ENCODE data around the gene TENM3. TPM values are rescaled to one million over a fixed set of nuclear protein-coding genes. Genes with fewer than 3 reads are reported as not detected.

TENM3 gene
- polyA plus RNA-seq, 6 donors from 2014 or later = not detected

DNA sequence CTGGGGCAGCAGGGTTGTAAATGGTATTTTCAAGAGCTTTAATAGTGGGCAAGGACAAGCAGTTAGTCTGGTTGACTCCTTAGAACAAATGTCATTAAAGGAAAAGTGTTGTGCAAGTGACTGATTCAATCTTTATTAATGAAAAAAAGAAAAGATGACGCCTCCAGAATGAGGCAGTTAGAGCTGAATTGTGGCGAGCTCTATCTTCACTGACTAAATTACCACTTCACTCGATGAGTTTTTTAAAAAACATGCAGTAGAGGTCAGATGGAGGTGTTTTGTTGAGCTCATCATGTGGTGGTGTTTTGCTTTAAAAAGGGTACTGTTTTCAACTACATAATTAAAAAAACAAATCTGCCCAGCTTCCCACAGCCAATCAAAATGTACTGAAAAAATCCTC lies 28.1 kb upstream of the TENM3 start:
- ATAC-seq (ENCODE audit: low read depth in 2 of 2) = no peak
- H3K27ac Mint-ChIP-seq = no peak overlapping the region
- H3K4me1 Mint-ChIP-seq = no peaks in the 10 kb centered on the region
- H3K27me3 Mint-ChIP-seq = peaks cover 0 to under 1% (median 0%) of the 10 kb centered on the region in 3 donors
- peaks cover 0 to 4% (median under 1%) of the 10 kb centered on the region in 7 donors for H3K9me3 Mint-ChIP-seq
- no peaks in the 10 kb centered on the region for H3K36me3 Mint-ChIP-seq
- DNase-seq = no peak
- H3K4me3 Mint-ChIP-seq = no peak overlapping the region

DNA sequence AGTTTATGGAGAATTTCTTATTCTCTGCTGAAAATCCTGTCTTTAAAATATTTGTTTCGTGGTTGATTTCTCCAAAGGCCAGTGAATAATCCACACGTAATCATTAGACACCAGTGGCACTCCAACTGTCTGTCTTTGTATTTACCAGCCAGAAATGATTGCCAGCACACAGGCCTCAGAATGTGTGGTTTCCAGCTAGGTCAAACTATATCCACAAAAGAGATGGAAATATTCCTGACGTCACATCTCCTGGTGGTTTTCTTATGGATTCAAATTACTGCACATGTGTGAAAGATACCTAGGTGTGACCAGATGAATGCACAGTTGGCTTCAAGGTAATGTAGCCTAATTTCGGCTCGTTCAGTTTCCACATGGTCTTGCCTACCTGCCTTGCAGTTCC lies 27.2 kb upstream of the TENM3 start:
- H3K36me3 Mint-ChIP-seq = no peaks in the 10 kb centered on the region
- H3K27ac Mint-ChIP-seq = no peak overlapping the region
- no peak overlapping the region for H3K4me3 Mint-ChIP-seq
- no peaks in the 10 kb centered on the region for H3K4me1 Mint-ChIP-seq
- H3K9me3 Mint-ChIP-seq = peaks cover 0 to 3% (median 0%) of the 10 kb centered on the region in 7 donors
- DNase-seq (no peak), ATAC-seq (ENCODE audit: low read depth in 2 of 2) (no peak)
- H3K27me3 Mint-ChIP-seq = no peaks in the 10 kb centered on the region

DNA sequence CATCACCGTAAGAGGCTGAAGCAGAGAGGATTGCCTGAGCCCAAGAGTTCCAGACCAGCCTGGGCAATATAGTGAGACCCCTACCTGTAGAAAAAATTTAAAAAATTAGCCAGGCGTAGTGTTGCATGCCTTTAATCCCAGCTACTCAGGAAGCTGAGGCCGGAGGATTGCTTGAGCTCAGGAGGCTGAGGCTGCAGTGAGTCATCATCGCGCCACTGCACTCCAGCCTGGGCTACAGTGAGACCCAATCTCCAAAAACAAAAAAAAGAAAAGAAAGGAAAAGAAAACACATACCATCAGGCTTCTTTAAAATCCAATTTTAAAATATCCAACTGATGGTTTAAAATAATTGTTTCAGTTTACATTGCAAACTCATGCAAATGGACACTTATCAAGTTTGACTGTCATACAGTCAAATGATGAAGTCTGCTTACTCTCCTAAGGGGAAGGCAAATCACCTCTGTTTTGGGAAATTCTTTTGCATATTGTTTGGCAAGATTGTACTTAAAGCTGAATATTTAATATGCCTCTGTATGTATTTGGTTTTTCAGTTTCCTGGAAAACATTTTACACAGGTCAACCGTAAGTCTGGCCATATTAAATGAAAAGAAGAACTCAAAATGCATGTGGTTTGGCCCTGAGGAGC lies 23.7 kb upstream of the TENM3 start:
- Mint-ChIP-seq H3K4me3 (no peak overlapping the region), H3K4me1 (no peaks in the 10 kb centered on the region), H3K9me3 (peaks cover 0 to 3% (median 0%) of the 10 kb centered on the region in 7 donors), H3K27me3 (no peaks in the 10 kb centered on the region), H3K27ac (no peak overlapping the region), H3K36me3 (no peaks in the 10 kb centered on the region)
- DNase-seq (no peak), ATAC-seq (ENCODE audit: low read depth in 2 of 2) (no peak)

DNA sequence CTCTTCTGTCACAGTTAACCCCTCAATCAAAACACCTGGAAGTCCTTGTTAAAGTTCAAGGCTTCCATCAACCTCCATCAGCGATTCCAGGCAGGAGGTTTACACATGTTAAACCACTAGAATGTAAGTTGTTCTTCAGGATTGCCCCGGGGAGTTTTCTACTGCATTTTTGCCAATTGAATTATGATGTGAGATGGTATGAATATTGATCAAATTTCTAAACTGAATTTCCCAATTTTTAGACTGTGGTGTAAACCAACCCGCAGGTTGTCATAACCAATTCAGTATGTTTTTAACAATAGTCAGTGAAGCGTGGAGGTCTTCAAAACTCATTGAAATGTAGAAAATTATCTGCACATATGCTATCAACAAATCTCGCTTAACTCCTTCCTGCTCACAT lies 21.2 kb upstream of the TENM3 start:
- no peaks in the 10 kb centered on the region for H3K36me3 Mint-ChIP-seq
- H3K27me3 Mint-ChIP-seq = no peaks in the 10 kb centered on the region
- ATAC-seq (ENCODE audit: low read depth in 2 of 2) = no peak

DNA sequence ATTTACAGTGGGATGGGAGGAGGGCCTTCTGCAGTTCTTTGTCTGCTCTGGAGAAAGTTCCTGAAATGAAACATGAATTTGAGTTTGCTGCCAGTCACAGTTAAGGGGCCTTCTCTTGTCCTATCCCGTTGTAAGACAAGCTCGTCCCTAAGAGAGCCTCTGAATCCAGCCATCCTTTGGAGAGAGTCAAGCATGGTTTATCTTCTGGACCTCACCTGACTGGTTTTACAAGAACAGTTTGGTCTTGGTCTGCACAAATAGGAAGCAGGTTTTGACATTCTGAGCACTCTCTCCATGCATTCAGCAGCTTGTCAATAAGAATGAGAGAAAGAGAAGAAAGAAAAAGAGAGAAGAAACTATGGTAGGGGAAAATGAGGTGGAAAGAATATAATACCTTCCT lies 20.4 kb upstream of the TENM3 start:
- no peak for ATAC-seq (ENCODE audit: low read depth in 2 of 2)
- H3K36me3 Mint-ChIP-seq = no peaks in the 10 kb centered on the region
- no peak for DNase-seq
- H3K4me1 Mint-ChIP-seq = no peaks in the 10 kb centered on the region
- H3K27me3 Mint-ChIP-seq = no peaks in the 10 kb centered on the region
- no peak overlapping the region for H3K27ac Mint-ChIP-seq
- H3K9me3 Mint-ChIP-seq = no peaks in the 10 kb centered on the region
- H3K4me3 Mint-ChIP-seq = no peak overlapping the region

More for the DNA sequence above, 21.2 kb upstream of the TENM3 start:
- DNase-seq = no peak
- Mint-ChIP-seq H3K9me3 (peaks cover 0 to 3% (median 0%) of the 10 kb centered on the region in 7 donors), H3K4me3 (no peak overlapping the region), H3K4me1 (no peaks in the 10 kb centered on the region), H3K27ac (no peak overlapping the region)

DNA sequence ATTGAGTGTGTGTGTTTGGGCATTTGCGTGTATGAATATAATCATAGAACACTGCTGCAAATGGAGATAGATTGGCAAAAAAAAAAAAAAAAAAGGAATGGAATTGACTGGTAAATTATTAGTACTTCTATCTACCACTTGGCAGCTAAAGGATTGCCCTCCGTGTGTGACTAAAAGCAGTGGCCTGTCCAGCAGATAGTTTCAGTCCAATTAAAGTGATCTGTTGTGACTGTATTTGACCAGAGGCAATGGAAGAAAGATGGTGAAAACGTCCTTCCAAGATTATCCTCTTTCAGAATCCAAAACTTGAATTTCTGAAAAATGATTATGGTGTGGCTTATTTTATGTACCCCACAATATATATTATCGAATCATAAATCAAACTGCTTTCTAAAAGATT lies 19.5 kb upstream of the TENM3 start:
- no peaks in the 10 kb centered on the region for H3K27me3 Mint-ChIP-seq
- H3K4me1 Mint-ChIP-seq = no peaks in the 10 kb centered on the region
- H3K9me3 Mint-ChIP-seq = no peaks in the 10 kb centered on the region
- DNase-seq (no peak), ATAC-seq (ENCODE audit: low read depth in 2 of 2) (no peak)
- H3K27ac Mint-ChIP-seq = no peak overlapping the region
- H3K4me3 Mint-ChIP-seq = no peak overlapping the region
- no peaks in the 10 kb centered on the region for H3K36me3 Mint-ChIP-seq

DNA sequence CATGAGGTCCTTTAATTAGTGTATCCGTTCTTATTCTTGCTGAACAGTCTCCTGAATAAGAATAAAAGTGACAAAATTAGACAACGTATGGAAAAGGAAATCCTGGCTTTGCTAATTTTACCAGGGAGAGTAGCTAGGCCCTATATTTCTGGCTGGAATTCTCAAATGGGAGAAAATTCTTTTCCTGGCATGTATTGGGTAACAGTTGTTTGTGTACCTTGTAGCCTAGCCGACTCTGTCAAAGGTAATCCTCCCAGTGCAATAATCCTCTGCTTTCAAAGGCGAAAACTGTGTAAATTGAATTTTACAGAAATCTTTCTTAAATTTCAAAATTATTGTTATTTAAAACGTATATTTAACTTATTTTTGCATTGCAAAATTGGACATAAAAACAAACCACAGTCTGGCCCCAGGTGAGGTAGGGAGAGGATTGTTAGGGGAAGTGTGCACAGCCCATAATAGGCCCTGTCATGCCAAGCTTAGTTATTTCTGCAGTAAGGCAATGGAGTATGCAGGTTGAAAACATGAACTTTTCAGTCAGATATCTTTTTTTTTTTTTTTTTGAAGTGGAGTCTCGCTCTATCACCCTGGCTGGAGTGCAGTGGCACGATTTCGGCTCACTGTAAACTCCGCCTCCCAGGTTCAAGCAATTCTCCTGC lies 18.9 kb upstream of the TENM3 start:
- no peaks in the 10 kb centered on the region for H3K36me3 Mint-ChIP-seq
- H3K27me3 Mint-ChIP-seq = no peaks in the 10 kb centered on the region
- H3K27ac Mint-ChIP-seq = no peak overlapping the region
- ATAC-seq (ENCODE audit: low read depth in 2 of 2) (no peak), DNase-seq (no peak)
- H3K9me3 Mint-ChIP-seq = no peaks in the 10 kb centered on the region
- no peaks in the 10 kb centered on the region for H3K4me1 Mint-ChIP-seq
- no peak overlapping the region for H3K4me3 Mint-ChIP-seq

DNA sequence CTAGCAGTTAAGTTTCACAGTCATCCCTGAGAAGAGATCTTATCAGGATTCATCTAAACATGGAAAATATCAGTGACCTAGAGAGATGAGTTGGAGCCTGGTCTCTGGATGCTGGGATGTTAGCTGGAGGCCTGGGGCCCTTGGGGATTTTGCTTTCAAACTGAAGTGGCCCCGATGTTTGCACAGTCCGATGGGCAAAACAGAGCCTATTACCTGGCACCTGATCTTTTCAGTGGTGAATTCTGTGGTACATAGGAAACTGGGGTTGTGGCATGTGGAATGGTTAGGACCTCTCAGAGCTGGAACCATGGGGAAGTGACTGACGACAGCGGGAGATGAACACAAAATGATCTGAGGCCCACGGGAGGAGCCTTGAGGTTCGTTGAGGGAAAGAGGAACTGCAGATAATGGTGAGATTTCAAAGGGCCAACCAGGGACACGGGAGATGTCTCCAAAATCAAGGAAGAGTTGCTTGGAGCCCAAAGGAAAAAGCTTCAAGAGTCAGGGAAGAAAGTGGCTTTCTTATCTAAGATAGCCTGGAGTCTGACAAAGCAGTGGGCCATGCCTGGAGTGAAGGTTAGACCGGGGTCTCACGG lies 17.8 kb upstream of the TENM3 start:
- H3K4me3 Mint-ChIP-seq = no peak overlapping the region
- ATAC-seq (ENCODE audit: low read depth in 2 of 2) (no peak), DNase-seq (no peak)
- H3K27me3 Mint-ChIP-seq = no peaks in the 10 kb centered on the region
- no peak overlapping the region for H3K27ac Mint-ChIP-seq
- H3K9me3 Mint-ChIP-seq = no peaks in the 10 kb centered on the region
- H3K4me1 Mint-ChIP-seq = no peaks in the 10 kb centered on the region
- no peaks in the 10 kb centered on the region for H3K36me3 Mint-ChIP-seq

DNA sequence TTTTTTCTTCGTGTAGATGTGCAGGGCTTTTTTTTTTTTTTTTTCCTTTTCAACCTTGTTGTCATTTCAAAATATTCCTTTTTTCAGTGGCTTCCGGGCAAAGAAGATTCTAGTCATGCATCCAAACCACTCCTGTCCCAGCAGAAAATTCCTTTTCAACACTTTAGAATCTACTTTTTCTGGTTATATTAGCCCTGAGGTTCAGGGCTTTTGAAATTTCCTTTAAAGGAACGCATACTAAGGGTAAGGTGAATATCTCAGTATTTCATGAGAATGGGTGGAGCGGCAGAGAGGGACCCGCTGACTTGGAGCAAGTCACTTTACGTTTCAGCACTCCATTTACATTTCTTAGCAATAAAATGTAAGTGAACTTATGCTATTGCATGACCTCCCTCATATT lies 15.6 kb upstream of the TENM3 start:
- Mint-ChIP-seq H3K4me3 (no peak overlapping the region), H3K9me3 (peaks cover 0 to 5% (median 0%) of the 10 kb centered on the region in 7 donors), H3K4me1 (no peaks in the 10 kb centered on the region), H3K36me3 (no peaks in the 10 kb centered on the region), H3K27me3 (no peaks in the 10 kb centered on the region), H3K27ac (no peak overlapping the region)
- no peak for DNase-seq
- no peak for ATAC-seq (ENCODE audit: low read depth in 2 of 2)

DNA sequence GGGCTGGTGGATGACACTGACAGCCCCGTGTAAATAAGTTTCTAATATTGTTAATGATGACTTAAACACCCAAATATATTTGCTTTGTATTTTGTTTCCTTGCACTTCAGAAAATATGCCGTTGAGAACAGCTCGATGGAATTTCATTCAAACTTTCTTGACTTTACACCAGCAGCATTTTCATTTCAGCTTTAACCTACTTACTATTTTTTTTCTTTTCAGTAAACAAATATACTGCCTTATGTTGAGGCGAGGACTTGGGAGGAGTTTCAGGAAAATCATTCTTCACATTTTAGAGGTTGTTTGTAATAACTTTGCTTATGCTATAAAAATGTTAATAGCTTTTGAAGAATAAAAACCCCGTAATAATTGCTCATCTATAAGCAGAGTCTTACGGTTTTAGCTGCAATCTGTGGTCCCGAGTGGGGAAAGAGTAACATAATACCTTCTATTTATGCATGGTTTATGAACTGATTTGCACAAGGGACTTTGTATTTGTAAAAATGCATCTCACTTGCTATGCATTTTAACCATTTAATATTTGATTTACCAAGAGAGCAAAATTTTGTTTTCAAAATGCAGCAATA lies 14.1 kb upstream of the TENM3 start:
- H3K27ac Mint-ChIP-seq = no peak overlapping the region

DNA sequence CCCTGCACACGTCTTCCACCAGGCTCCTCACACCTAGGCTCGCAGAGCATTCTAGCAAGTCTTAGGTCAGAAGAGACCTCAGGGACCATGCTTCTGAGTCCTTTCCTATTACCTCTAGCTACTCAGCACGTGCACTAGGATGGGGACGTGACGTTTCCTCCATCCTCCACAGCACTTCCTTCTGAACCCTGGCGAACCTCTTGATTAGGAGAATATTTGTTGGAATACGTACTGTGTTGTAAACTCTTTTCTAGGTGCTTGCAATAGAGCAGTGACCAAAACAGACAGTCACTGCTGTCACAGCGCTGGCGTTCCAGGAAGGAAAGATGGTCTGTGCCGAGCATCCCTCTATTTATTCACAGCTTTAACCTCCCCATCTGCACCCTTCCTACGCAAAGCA lies 12.9 kb upstream of the TENM3 start:
- Mint-ChIP-seq H3K27ac (no peak overlapping the region), H3K36me3 (no peaks in the 10 kb centered on the region), H3K4me3 (peak overlapping the region in 1 of 8 donors; percentile 10), H3K27me3 (no peaks in the 10 kb centered on the region), H3K9me3 (peaks cover 0 to 5% (median 0%) of the 10 kb centered on the region in 7 donors), H3K4me1 (no peaks in the 10 kb centered on the region)
- ATAC-seq (ENCODE audit: low read depth in 2 of 2) (no peak), DNase-seq (no peak)

More for the DNA sequence above, 14.1 kb upstream of the TENM3 start:
- Mint-ChIP-seq H3K4me3 (no peak overlapping the region), H3K27me3 (no peaks in the 10 kb centered on the region), H3K9me3 (peaks cover 0 to 5% (median 0%) of the 10 kb centered on the region in 7 donors), H3K4me1 (no peaks in the 10 kb centered on the region), H3K36me3 (no peaks in the 10 kb centered on the region)
- DNase-seq (no peak), ATAC-seq (ENCODE audit: low read depth in 2 of 2) (no peak)

DNA sequence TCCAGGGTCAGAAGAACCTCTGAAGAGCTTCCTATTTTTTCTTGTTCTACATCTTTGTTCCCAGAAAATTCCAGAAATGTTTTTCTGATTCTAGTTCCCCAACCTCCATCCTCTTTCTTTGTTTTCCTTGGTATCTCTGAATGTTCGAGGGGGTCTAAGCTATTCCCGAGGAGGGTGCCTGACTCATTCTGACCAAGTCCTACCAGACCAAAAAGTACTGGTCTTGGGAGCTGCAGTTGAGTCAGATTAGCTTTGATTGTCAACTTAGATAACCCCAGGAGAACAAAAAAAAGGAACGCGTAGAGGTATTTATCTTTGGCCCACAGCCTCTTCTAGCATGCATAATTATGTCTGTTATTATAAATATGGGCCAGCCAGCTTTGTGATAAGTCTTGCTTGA lies 12.1 kb upstream of the TENM3 start:
- peaks cover 0 to 5% (median 0%) of the 10 kb centered on the region in 7 donors for H3K9me3 Mint-ChIP-seq
- H3K27ac Mint-ChIP-seq = peak overlapping the region in 1 of 6 donors; percentile 57
- no peaks in the 10 kb centered on the region for H3K27me3 Mint-ChIP-seq
- H3K36me3 Mint-ChIP-seq = no peaks in the 10 kb centered on the region
- no peaks in the 10 kb centered on the region for H3K4me1 Mint-ChIP-seq
- no peak overlapping the region for H3K4me3 Mint-ChIP-seq
- ATAC-seq (ENCODE audit: low read depth in 2 of 2) = no peak
- DNase-seq = no peak

DNA sequence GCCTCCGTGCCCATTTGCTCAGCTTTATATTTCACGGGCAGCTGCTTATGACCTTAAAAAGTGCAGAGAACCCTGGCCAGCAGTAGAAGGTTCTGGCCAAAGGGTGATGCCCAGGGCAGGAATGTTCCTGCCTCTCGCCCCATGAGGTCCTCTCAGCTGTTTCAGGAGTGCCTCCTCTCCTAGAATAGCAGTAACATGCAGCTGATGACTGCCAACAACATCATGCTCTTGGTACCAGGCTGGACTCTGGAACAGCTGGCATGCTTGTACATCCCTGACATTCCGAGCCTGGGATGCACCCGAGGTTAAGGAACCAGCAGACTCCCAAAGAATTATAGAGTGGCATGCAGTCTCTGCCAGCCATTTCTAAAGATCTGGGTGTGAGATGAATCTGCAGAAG lies 11.7 kb upstream of the TENM3 start:
- Mint-ChIP-seq H3K9me3 (peaks cover 0 to 5% (median 0%) of the 10 kb centered on the region in 7 donors), H3K27ac (no peak overlapping the region), H3K36me3 (no peaks in the 10 kb centered on the region), H3K4me3 (no peak overlapping the region), H3K4me1 (no peaks in the 10 kb centered on the region), H3K27me3 (no peaks in the 10 kb centered on the region)
- ATAC-seq (ENCODE audit: low read depth in 2 of 2) = no peak
- no peak for DNase-seq
